Stimulated activated naive CD4-positive, alpha-beta T cell (primary cell): Measurements from ENCODE around the gene FOXP1.
A peak's percentile ranks its signal among the peaks of the same experiment; 100 is the strongest.
"Not testable (repeated sequence)": the region's sequence is repeated elsewhere in the genome, so short reads cannot be mapped to it uniquely, and the experiment has no call there.

Source experiments
- DNase-seq, 6 experiments: peaks; one replicate each; lab custom pipeline; 2025; lab: John Stamatoyannopoulos, UW

Gene FOXP1

DNA sequence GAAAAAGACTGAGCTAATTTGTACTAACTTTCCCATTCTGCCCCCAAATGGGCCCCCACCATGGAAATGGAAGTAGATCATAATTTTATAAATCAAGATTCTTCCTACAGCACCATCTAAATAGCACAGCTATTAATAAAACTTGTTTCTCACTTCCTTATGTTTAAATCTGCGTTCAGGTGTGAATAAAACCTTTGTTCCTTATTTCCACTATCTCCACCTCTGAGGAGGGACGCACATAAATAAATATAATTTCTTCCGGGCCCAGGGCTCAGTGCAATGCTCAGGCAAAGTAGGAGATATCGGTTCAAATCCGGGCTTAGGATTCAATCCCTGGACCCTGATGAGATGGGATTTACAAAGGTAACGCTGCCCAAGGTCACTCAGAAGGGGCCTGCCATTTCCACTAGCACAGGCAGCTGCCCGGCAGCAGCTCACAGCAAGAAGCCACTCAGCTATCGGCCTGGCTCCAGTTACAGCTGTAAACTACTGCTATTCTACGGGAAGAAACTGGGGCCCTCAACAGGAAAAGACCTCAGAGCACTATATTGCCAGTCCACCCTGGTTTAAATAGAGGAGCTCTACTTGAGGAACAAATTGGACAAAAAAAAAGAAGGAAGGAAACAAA, 52.5 kb downstream of the FOXP1 start:
- DNase-seq = no peak

DNA sequence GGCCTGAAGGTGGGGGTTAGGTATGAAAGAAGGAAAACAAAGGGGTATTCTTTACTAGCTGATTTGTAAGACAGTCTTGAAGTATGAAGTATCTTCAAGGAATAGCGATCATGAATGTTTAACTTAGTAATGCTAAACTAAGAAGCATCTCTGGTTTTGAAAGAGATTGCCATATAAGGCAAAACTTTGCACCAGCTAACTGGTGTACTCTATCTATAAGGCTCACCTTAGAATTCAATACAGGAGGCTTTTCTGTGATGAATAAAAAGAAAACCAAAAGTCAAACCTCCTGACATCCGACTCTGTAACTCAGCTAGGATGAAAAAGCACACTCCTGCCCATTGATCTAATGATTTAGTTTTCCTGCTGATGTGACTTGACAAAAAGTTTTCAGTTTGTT, 54.7 kb downstream of the FOXP1 start:
- DNase-seq = peak in 1 of 6 experiments; percentile 5

DNA sequence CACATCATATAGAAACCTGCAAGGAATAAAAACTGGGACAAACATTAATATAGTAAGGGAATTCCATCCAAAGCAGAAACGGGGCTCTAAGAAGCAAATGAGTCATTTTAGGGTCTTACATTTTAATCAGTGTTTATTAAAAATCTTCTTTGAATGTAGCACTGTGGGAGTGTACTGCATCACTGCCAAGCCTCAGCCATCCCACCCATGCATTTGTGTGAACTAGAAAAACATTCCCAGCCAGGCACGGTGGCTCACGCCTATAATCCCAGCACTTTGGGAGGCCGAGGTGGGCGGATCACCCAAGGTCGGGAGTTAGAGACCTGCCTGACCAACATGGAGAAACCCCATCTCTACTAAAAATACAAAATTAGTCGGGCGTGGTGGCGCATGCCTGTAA, 57.1 kb downstream of the FOXP1 start:
- not testable (repeated sequence) for DNase-seq

DNA sequence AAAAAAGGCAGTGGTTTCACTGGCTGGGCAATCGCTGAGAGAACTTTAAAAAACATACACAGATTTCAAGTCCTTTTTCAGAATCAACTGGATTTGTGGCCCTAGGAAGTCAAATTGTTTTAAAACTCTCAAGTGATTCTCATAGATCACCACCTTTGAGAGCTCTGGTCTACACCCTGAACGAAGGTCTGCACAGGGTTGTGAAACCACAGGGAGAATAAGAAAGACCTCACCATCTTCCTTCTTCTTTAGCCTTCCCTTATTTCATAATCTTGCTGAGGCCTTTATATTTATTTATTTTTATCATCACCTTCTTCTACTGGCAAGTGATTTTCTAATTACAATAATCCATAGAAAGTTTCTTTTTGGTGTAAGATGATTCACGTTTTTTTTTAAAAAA, 58.1 kb downstream of the FOXP1 start:
- no peak for DNase-seq

DNA sequence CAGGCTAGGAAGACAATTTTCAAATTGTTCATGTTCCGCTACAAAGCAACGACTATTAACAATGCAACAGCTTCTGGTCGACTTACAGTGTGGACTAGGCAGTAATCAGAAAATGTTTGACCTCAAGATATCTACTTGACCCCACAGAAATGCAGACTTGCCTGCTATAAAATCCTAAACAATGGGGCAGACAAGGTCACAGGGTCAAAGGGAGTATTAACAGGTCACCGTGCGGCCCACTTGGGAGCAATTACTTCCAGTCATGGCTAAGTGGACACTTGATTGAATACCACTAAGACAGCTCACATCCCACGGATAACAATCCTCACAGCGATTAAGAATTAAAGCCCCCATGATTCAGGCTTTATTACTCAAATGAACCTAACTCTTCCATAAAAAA, 58.9 kb downstream of the FOXP1 start:
- no peak for DNase-seq

DNA sequence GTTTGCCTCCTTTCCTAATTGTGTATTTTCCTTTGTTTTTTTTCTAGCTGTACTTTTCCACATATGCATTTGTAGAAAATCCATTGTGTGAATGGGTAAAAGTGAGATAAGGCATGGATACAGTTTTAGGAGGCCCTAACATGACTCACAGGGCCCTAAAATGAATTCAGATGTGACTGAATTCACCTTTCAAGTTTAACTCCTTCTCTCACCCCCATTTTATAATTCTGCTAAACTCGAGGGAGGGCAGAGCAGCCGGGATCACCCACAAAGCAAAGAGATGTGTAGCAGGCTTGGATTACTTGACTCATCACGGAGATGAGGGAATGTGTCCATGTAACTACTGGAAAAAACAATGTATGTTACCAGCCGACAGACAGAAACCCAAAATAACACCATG, 59.9 kb downstream of the FOXP1 start:
- no peak for DNase-seq

DNA sequence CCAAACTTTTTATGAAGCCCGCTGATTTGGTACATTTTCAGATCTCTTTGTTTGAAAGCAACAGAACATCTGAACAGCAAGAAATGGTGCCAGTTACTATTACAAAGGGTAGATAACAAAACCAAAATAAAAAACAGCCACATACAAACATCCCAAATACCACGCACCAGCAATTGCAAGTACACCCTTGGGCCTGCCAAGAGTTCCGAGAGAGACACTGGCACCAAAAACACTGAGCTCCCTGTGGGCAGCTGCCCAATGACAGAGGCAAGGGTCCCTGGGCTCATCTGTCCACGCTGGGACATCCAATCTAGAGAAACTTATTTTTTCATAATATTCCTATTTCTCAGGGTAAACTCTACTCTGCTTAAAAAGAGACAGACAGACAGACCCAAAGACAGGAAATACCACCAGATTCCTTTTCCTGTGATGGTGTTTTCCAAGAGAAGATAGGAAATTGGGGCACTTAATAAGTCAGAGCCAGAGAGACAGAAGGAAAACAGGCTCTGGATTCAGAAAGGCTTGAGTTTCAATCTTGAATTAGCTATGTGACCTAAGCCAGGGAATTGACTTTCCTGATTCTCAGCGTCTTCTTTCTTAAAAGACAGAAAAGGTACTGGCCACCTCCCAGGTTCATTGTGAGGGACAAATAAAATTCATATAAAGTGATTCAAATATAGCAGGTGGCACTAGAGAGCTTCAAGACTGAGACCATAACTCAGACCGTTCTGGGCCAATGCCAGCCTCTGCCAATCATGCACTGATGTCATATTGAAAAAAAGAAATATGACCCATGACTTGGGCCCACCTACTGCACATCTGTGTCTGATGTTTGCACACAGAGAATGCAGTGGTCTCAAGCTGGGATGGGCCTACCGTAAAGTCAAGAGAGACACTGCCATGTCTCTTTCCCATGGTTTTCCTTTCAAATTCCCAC, 61.3 kb downstream of the FOXP1 start:
- no peak for DNase-seq

DNA sequence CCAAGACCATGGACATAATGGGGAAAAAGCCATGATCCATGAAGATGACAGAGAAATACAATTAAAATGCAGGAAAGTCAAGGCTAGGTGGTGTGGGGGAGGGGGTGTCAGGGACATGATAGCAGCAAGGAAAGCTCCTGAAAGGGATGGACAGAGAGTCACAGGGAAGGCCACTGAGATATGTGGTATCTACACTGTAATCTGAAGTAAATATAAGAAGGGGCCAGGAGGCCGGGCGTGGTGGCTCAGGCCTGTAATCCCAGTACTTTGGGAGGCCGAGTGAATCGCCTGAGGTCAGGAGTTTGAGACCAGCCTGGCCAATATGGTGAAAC, 62.5 kb downstream of the FOXP1 start:
- DNase-seq = no peak

DNA sequence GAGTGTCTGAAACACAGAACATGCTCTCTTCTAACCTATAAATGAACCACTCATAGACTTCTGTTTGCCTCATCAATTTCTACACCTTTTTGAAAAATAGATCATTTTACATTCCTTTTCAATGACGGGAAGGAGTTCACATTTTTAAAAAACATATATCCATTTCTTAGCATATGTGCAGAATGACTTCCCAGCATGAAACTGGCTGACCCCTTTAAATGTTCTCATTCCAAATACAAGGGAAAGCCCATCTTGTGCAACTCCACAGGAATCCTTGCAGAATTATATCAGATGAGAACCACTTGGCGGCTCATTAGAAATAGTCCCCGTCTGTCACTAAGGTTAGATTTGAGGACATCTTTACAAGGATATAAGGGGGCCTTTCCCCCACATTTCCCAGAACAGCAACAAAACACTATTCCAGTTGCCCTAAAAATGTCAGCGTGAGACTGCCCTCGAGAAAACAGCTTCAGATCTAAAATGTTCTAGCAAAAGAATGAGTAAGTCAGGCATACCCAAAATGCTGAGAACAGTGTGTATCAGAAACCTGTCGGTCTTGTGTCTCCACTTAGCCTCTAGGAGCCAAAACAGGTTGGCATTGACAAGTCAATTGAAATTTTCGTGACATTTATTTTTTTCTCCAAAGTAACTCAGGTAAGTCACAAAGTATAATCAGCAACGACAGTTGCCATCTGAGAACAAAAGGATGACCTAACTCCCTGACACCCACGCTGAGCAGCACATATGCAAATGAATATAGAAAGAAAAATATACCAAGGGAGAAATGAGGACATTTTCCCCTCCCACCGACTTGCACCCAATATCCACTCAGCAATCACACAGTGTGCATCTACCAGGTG, 63.1 kb downstream of the FOXP1 start:
- no peak for DNase-seq

DNA sequence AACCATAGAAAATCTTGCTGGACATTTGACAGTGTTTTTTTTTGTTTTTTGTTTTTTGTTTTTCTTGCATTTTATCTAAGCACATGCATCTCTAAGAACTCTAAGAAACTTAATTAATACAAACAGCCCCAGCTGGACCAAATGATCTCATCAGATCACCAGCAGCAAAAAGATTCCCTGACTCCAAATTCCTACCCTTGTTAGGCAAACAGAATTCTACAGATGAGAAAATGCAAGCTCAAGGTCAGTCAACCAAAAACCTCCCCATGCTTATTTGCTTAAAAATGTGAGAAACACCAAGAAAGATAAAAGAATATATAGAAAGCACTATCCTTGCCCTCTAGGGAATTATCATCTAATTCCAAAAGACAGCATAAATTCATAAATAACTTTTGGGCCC, 65.4 kb downstream of the FOXP1 start:
- no peak for DNase-seq

DNA sequence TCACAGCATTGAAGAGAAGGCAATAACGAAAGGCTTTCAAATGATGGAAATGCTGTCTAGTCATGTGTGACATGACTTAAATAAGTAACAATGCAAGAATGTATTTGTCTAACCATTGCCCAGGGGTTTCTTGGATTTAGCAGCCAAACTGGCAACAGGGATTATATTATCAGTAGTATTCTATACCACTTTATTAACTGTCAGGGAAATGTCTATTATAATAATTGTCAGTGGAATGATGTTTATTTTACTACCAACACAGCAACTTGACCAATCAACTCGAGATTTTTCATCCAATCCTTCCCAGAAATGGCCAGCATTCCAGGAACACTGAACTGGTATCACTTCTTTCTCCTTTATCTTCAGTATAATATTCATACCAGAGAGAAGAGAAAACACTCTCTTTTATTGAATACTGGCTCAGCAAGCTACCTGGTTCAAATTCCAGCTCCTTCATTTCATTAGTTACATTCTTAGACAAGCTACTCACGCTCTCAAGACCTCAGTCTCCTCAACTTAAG, 66.2 kb downstream of the FOXP1 start:
- DNase-seq = no peak

DNA sequence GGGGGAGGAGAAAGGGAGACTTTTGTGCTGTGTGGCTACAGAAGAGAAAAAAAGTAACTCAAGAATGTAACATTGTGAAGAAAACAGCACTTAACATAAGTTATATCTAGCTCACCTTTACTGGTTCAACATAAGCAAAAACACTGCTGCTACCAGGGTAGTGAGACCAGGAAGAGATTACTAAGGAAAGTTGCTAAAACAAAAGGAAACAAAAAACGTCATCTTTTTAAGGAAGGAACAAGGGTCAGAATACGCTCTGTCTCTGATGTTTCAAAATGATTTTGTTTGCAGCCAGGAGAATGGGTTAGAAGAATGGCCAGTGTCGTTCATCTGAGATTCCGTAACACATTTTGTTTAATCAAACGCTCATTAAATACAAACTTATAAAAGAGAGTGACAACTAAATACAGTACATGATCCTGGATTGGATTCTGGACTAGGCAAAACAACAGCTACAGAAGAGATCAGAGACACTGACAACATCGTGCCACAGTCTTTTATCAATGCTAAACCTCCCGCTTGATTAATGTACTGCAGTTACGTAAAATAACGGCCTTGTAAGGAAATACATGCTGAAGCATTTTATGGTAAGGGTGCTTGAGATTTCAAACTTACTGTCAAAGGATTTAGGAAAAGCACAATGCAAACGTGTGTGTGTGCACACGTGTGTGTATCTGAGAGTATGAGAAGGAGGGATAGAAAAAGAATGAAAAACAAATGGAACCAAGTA, 67.7 kb downstream of the FOXP1 start:
- DNase-seq = no peak

DNA sequence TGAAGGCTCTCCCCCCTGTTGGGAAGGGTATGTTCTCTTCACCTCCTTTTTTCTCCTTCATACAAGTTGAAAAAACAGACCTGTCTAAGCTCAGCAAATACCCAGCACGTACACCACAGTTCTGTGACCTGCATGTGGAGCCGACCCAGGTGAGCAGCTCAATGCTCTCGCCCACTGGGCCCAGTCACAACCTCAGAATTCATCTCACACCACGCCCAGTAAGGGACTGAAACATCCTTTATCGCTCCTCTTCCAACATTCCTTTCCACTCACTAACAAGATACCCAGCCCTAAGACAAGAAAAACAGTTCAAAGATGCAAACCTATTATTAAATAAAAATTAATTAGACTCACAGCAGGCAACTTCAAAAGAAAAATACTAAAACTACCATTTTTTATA, 68.9 kb downstream of the FOXP1 start:
- DNase-seq = no peak

DNA sequence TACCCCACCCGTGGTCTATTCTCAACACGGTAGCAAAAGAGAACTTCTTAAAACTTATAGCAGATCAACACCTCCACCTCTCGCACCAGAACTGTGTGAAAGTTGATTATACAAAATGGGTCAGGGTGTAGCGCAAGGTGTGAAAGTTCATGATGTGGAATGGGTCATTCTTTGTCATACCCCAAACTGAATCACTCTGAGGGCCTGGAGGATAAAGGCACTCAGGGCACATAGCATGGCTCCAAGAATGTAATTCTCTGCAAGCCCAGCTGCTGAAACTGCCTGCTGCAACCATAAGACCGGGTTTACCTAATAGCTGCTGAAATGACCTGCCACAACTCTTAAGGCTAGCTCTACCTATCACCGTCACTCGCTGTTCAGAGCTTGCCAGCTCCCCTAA, 70.0 kb downstream of the FOXP1 start:
- DNase-seq = no peak

DNA sequence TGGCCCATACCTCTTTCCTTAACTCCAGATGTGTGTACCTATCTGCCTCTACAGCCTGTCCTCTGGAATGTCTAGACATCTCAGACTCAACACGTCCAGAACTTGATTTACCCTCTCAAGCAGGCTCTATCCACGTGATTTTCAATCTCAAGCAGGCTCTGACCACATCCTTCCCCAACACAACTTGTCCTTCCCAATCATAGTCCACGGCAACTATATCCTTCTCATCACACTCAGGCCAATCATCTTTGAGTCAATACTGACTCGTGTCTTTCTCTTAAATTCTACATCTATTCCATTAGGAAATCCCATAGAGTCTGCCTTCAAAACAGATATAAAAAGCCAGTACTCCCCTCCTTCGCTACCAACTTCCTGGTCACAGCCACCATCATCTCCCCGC, 70.4 kb downstream of the FOXP1 start:
- DNase-seq = no peak

DNA sequence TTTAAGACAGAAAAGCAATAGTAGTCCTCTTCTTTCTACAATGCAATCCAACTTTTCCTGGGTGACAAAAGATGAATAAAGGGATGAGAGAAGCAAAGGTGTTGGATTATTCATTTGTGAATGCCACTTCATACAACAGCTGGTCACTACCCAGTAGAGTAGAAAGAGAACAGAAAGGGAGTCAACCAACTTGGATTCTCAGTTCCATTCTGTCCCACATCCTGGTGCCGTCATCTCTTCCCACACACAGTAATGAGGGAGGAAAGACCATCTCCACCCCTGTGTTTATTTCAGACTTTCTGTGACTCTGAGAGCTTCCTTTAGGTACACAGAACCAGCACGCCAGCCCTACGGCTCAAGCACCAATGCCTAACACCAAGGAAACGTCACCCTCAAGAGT, 71.0 kb downstream of the FOXP1 start:
- DNase-seq = no peak

DNA sequence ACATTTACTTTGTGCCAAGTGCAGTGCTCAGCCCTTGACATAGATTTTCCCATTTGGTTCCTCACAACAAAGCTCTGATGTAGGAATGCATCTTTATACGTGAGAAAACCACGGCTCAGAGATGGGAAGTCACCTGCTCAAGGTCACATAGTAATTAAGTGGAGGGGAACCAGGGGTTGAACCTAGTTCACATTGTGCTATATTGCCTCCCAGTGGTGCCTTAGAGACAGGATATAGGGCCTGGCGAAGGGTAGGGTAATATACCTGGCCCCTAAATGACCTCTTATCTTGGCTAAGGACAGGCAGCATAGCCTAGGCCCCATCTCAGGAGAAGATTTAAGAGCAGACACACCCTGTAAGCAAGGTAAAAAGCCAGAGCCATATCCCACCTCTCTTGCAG, 71.5 kb downstream of the FOXP1 start:
- peak in 5 of 6 experiments; percentile 11 to 71 (median 50) for DNase-seq

DNA sequence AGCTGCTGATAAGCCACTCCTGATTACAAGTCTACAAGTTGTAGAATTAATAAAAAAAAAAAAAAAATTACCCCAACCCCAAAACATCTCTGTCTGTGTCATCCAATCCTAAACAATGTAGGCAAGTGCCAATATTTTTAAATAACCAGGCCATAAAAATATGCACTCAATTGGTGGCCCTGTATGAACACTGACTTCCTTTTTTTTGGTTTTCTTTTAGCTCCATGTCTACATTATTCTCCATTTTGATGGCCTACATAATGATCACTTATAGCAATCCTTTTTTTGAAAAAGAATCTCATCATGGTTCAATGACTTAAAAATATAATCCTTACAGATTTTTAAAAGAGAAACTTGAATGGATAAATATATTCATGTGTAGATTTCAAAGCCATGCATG, 72.1 kb downstream of the FOXP1 start:
- no peak for DNase-seq

DNA sequence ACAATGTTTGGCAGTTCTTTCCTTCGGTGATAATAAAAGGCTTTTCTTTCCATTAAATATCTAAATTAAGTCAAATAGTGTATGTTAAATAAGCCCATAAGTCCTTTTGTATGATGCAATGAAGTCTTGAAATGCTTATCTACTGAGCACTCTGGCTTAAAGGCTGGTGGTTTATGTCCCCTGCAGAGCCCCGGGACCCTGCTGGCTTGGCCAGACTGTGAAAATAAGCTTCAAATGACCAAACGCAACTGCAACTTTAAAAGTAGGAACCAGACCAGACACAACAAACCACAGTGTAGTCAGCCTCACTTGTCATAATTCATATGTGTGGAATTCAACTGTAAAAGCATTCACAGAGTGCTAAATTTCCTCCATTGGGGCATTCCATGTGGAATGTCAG, 72.5 kb downstream of the FOXP1 start:
- no peak for DNase-seq

DNA sequence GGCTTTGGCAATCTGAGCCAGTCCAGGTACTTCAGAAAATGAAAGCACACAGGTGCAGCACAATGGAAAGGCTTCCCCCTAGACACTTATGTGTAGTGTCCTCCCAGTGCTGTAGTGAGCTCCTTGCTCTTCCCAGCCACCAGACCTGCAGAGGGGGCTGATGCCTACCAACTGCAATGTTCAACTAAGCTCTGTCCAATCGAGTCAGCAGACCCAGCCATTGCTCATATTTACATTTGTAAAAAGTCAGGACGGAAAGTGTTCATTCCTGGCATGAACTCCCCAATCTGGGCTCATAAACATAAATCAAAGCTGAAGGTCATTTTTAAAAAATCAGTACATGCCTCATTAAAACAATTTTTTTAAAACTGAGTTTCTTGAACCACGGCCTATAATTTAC, 73.0 kb downstream of the FOXP1 start:
- no peak for DNase-seq

DNA sequence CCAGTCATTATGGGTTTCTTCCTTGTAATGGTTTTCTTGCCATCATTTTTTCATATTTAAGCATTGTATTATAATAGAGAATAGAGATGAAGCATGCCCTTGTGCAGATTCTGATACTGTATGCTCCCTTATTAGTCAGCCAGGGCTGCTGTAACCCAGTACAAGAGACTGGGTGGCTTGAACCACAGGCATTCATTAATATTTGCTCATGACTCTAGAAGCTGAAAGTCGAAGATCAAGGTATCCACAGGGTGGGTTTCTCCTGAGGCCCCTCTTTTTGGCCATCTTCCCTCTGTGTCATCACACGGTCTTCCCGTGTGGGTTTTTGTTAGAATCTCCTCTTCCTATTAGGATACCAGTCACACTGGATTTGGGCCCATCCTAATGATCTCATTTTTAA, 74.5 kb downstream of the FOXP1 start:
- no peak for DNase-seq
